ENCODE results near the gene FOXN1.

FOXN1 gene

DNA sequence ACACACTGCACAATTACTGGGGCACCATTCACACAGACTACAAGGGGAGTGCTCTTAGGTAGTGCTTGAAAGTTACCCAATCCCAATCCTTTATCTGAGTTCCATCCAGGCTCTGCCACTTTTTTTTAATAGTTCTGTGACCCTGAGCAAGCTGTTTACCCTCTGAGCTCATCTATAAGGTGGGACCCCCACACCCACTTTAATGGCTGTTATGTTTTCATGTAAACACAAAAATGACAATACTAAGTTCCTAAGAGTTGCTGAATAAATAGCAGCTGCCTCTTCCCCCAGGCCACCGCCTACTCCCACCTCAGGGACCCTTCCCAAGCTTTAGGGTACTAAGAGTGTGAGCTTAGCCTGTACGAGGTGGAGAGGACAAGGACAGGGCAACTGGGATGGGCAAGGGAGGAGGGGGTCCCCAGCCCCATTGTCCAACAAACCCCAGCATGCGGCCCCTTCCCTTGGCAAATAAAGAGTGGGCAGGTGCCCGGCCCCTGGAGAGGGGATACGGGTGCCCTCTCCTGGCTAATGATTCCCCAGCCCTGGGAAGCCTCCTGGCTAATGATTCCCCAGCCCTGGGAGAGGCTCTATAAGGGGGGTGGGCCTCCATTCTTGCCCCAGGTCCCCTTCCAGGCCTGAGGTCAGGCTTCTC is 18.1 kb upstream of the FOXN1 start:
- H3K27me3 ChIP-seq (replicated peaks in 2 of 5; ENCODE audit: control insufficient read depth in 4 of 5, insufficient read depth in 5 of 5, low read length in 4 of 5): no peaks in the 10 kb centered on the region

DNA sequence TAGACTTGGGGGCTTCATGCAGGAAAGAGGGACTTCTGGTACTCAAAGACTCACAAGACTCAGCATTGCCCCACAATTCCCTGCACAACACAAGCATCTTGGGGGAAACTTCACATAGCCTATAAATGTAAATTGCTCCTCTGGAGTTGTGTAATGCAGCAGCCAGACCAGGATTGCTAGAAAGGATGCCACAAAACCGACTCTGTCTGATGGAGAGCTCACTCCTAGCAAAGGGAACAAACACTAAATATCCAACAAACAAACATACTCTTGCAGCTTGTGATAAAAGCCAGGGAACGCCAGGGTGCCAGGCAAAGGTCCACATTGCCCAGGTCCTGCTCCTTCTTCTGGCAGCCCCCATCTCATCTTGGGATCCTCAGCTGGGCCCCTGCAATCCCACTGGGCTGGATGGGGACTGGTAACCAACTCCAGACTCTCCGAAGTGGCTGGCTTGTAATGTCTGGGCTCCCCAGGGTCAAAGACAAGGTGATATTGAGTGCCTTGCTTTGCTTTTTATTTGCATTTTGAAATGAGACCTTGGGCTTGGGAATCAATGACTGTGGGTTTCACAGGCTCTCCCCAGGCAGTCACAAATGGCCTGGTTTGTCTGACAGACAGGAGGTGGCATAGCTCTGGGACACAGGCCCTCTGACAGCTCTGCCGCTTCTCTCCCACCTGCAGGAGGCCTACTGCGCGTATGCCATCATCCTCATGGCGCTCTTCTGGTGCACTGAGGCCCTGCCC is 17.4 kb upstream of the FOXN1 start:
- DNase-seq: no peak
- 100% methylated on average over 5 of the region's 7 CpGs for WGBS (ENCODE audit: insufficient coverage)
- POLR2A ChIA-PET: no interaction called here
- H3K36me3 ChIP-seq (ENCODE audit: control insufficient read depth in 4 of 4, insufficient read depth in 4 of 4, low read length in 3 of 4): no peaks in the 10 kb centered on the region
- H3K27me3 ChIP-seq (replicated peaks in 2 of 5; ENCODE audit: control insufficient read depth in 4 of 5, insufficient read depth in 5 of 5, low read length in 4 of 5): no peaks in the 10 kb centered on the region
- no peaks in the 10 kb centered on the region for H3K9me3 ChIP-seq (ENCODE audit: control extremely low read depth in 1 of 5, control insufficient read depth in 4 of 5, insufficient read depth in 2 of 5, low read depth in 1 of 5, low read length in 4 of 5)
- H3K4me3 ChIP-seq (ENCODE audit: control insufficient read depth in 1 of 7, extremely low read depth in 1 of 7, insufficient read depth in 4 of 7, low read depth in 2 of 7, low read length in 6 of 7): no peak overlapping the region
- H3K4me1 ChIP-seq (ENCODE audit: control extremely low read depth in 1 of 4, control insufficient read depth in 4 of 4, insufficient read depth in 4 of 4, low read length in 3 of 4): peaks cover 0 to 22% (median 6%) of the 10 kb centered on the region in 4 experiments
- CTCF ChIA-PET: interaction anchor here (0.6 to 17.1 kb wide), 3 partner anchors 46 to 78 kb away, joined by 3 to 260 read pairs (median 3); no protein-coding TSS in a partner anchor
- H3K27ac ChIP-seq (ENCODE audit: insufficient read depth in 1 of 2, low read depth in 1 of 2, low read length in 2 of 2, poor library complexity in 1 of 2, severe bottlenecking in 2 of 2): no peak overlapping the region

More for the DNA sequence above, 18.1 kb upstream of the FOXN1 start:
- ChIA-PET CTCF (interaction anchor here (0.6 to 2.5 kb wide), 3 partner anchors 58 to 79 kb away, joined by 3 to 8 read pairs (median 3); no protein-coding TSS in a partner anchor), POLR2A (no interaction called here)
- H3K36me3 ChIP-seq (ENCODE audit: control insufficient read depth in 4 of 4, insufficient read depth in 4 of 4, low read length in 3 of 4): no peaks in the 10 kb centered on the region
- H3K4me1 ChIP-seq (ENCODE audit: control extremely low read depth in 1 of 4, control insufficient read depth in 4 of 4, insufficient read depth in 4 of 4, low read length in 3 of 4): peaks cover 0 to 22% (median 5%) of the 10 kb centered on the region in 4 experiments
- no peak for DNase-seq
- H3K4me3 ChIP-seq (ENCODE audit: control insufficient read depth in 1 of 7, extremely low read depth in 1 of 7, insufficient read depth in 4 of 7, low read depth in 2 of 7, low read length in 6 of 7): no peak overlapping the region
- no peaks in the 10 kb centered on the region for H3K9me3 ChIP-seq (ENCODE audit: control extremely low read depth in 1 of 5, control insufficient read depth in 4 of 5, insufficient read depth in 2 of 5, low read depth in 1 of 5, low read length in 4 of 5)
- no peak overlapping the region for H3K27ac ChIP-seq (ENCODE audit: insufficient read depth in 1 of 2, low read depth in 1 of 2, low read length in 2 of 2, poor library complexity in 1 of 2, severe bottlenecking in 2 of 2)
- WGBS (ENCODE audit: insufficient coverage): 88% methylated on average over 1 of the region's 5 CpGs

DNA sequence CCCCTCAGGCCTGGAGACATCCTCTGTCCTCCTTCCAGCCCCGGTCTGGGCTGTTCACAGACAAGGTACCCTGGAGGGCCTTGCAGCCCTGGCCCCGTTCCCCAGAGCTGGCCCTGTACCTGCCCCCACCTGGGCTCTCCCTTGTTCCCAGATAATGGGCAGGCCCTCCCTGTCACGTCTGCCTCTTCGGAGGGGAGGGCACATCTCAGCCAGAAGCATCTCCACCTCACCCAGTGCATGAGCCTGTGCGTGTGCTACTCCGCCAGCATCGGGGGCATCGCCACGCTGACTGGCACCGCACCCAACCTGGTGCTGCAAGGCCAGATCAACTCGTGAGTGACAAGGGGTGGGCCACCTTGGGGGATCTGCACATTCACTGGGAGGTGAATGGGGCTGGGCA is 14.9 kb upstream of the FOXN1 start:
- CTCF ChIA-PET: interaction anchor here (17.1 kb wide), 1 partner anchor 43 kb away, joined by 260 read pairs; no protein-coding TSS in a partner anchor
- WGBS (ENCODE audit: insufficient coverage): 94% methylated on average over 6 of the region's 11 CpGs
- Histone ChIP-seq H3K4me3 (ENCODE audit: control insufficient read depth in 1 of 7, extremely low read depth in 1 of 7, insufficient read depth in 4 of 7, low read depth in 2 of 7, low read length in 6 of 7) (no peak overlapping the region), H3K27me3 (replicated peaks in 2 of 5; ENCODE audit: control insufficient read depth in 4 of 5, insufficient read depth in 5 of 5, low read length in 4 of 5) (no peaks in the 10 kb centered on the region), H3K4me1 (ENCODE audit: control extremely low read depth in 1 of 4, control insufficient read depth in 4 of 4, insufficient read depth in 4 of 4, low read length in 3 of 4) (peaks cover 0 to 6% (median 2%) of the 10 kb centered on the region in 4 experiments), H3K27ac (ENCODE audit: insufficient read depth in 1 of 2, low read depth in 1 of 2, low read length in 2 of 2, poor library complexity in 1 of 2, severe bottlenecking in 2 of 2) (no peak overlapping the region), H3K36me3 (ENCODE audit: control insufficient read depth in 4 of 4, insufficient read depth in 4 of 4, low read length in 3 of 4) (no peaks in the 10 kb centered on the region), H3K9me3 (ENCODE audit: control extremely low read depth in 1 of 5, control insufficient read depth in 4 of 5, insufficient read depth in 2 of 5, low read depth in 1 of 5, low read length in 4 of 5) (no peaks in the 10 kb centered on the region)
- POLR2A ChIA-PET: no interaction called here
- DNase-seq: no peak

DNA sequence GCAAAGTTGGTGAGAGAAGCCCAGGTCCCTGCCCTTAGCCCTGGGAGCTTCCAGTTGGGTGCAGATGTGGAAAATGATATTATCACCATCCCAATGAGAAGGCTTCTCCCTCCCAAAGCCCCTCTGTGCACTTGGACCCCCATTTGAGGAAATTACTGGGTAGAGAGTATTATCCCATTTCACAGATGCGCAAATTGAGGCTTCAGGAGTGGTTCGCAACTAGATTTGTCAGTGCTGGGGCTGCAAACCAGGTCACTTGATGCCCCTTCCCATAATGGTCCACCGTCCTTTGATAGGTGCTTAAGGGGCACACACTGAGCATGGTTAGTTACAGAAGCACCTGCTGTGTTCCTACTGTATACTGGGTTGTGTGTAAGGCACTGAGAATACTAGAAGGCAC is 14.3 kb upstream of the FOXN1 start:
- H3K27ac ChIP-seq (ENCODE audit: insufficient read depth in 1 of 2, low read depth in 1 of 2, low read length in 2 of 2, poor library complexity in 1 of 2, severe bottlenecking in 2 of 2): no peak overlapping the region
- peaks cover 0 to 6% (median 2%) of the 10 kb centered on the region in 4 experiments for H3K4me1 ChIP-seq (ENCODE audit: control extremely low read depth in 1 of 4, control insufficient read depth in 4 of 4, insufficient read depth in 4 of 4, low read length in 3 of 4)
- no peaks in the 10 kb centered on the region for H3K27me3 ChIP-seq (replicated peaks in 2 of 5; ENCODE audit: control insufficient read depth in 4 of 5, insufficient read depth in 5 of 5, low read length in 4 of 5)
- 97% methylated on average over 3 of the region's 3 CpGs for WGBS (ENCODE audit: insufficient coverage)
- H3K36me3 ChIP-seq (ENCODE audit: control insufficient read depth in 4 of 4, insufficient read depth in 4 of 4, low read length in 3 of 4): no peaks in the 10 kb centered on the region
- H3K4me3 ChIP-seq (ENCODE audit: control insufficient read depth in 1 of 7, extremely low read depth in 1 of 7, insufficient read depth in 4 of 7, low read depth in 2 of 7, low read length in 6 of 7): no peak overlapping the region
- ChIA-PET CTCF (interaction anchor here (1.2 to 17.1 kb wide), 4 partner anchors 7 to 56 kb away, joined by 4 to 260 read pairs (median 19); no protein-coding TSS in a partner anchor), POLR2A (no interaction called here)
- DNase-seq: no peak
- H3K9me3 ChIP-seq (ENCODE audit: control extremely low read depth in 1 of 5, control insufficient read depth in 4 of 5, insufficient read depth in 2 of 5, low read depth in 1 of 5, low read length in 4 of 5): no peaks in the 10 kb centered on the region

DNA sequence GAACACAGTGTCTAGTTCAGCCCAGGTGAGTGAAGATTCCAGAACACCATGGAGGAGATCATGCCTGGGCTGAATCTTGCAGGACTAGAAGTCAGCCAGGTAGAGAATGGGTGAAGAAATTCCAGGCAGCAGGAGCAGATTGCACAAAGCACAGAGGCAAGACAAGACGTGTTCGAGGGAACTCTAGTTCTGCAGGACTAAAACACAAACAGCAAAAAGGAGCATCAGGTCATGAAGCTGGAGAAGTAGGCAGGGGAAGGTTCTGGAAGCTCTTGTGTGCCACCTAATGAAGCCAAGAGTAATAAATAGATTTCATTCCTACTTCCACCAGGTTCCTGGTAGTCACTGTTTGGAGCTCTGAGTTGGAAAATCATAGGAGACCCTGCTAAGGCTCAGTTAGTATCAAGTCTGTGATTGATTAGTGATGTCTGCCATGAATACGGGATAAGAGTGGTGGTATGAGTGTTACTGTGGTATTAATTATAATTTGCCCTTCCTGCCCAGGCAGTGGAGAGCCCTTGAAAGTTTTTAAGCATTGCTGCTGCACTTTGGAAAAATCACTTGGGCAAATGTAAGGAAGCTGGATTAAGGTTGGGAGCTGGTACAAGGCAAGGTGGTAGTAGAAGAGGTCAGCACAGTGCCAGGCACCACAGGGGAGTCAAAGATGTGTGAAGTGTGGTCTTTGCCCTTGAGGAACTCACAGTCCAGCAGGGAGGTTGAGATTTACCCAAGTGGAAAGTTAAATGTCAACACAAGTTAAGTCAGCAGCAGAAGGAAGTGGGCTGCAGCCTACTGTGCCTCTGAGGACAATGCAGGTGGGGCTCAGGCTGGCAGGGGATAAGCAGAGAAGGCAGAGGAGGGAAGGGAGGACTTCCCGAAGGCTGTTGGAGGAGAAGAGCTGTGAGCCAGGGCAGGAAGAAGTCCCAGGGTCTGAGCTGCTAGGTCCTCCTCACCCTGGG is 13.5 kb upstream of the FOXN1 start:
- CTCF ChIA-PET: interaction anchor here (0.8 to 17.1 kb wide), 8 partner anchors 8 to 83 kb away, joined by 3 to 260 read pairs (median 4); no protein-coding TSS in a partner anchor

DNA sequence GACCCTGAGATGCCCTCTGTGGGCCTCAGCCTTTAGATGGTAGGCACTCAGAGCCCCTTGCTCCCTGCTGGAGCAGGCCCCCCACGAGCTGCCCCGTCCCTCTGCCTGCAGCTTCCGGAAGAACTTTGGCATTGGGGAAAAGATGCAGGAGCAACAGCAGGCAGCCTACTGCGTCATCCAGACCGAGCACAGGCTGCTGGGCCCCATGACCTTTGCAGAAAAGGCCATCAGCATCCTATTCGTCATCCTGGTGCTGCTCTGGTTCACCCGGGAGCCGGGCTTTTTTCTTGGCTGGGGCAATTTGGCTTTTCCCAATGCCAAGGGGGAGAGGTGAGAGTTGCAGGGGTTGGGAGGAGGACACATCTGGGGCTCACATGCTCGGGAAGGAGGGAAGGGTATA is 12.7 kb upstream of the FOXN1 start:
- Histone ChIP-seq H3K4me3 (ENCODE audit: control insufficient read depth in 1 of 7, extremely low read depth in 1 of 7, insufficient read depth in 4 of 7, low read depth in 2 of 7, low read length in 6 of 7) (no peak overlapping the region), H3K27ac (ENCODE audit: insufficient read depth in 1 of 2, low read depth in 1 of 2, low read length in 2 of 2, poor library complexity in 1 of 2, severe bottlenecking in 2 of 2) (no peak overlapping the region), H3K9me3 (ENCODE audit: control extremely low read depth in 1 of 5, control insufficient read depth in 4 of 5, insufficient read depth in 2 of 5, low read depth in 1 of 5, low read length in 4 of 5) (no peaks in the 10 kb centered on the region), H3K4me1 (ENCODE audit: control extremely low read depth in 1 of 4, control insufficient read depth in 4 of 4, insufficient read depth in 4 of 4, low read length in 3 of 4) (peaks cover 0 to 6% (median 2%) of the 10 kb centered on the region in 4 experiments), H3K27me3 (replicated peaks in 2 of 5; ENCODE audit: control insufficient read depth in 4 of 5, insufficient read depth in 5 of 5, low read length in 4 of 5) (no peaks in the 10 kb centered on the region), H3K36me3 (ENCODE audit: control insufficient read depth in 4 of 4, insufficient read depth in 4 of 4, low read length in 3 of 4) (no peaks in the 10 kb centered on the region)
- WGBS (ENCODE audit: insufficient coverage): 94% methylated on average over 8 of the region's 9 CpGs
- ChIA-PET CTCF (interaction anchor here (0.8 to 17.1 kb wide), 7 partner anchors 8 to 82 kb away, joined by 3 to 260 read pairs (median 4); no protein-coding TSS in a partner anchor), POLR2A (no interaction called here)
- DNase-seq: no peak

More for the DNA sequence above, 13.5 kb upstream of the FOXN1 start:
- 76% methylated on average over 4 of the region's 4 CpGs for WGBS (ENCODE audit: insufficient coverage)
- Histone ChIP-seq H3K9me3 (ENCODE audit: control extremely low read depth in 1 of 5, control insufficient read depth in 4 of 5, insufficient read depth in 2 of 5, low read depth in 1 of 5, low read length in 4 of 5) (no peaks in the 10 kb centered on the region), H3K36me3 (ENCODE audit: control insufficient read depth in 4 of 4, insufficient read depth in 4 of 4, low read length in 3 of 4) (no peaks in the 10 kb centered on the region), H3K4me3 (ENCODE audit: control insufficient read depth in 1 of 7, extremely low read depth in 1 of 7, insufficient read depth in 4 of 7, low read depth in 2 of 7, low read length in 6 of 7) (no peak overlapping the region), H3K27ac (ENCODE audit: insufficient read depth in 1 of 2, low read depth in 1 of 2, low read length in 2 of 2, poor library complexity in 1 of 2, severe bottlenecking in 2 of 2) (no peak overlapping the region), H3K4me1 (ENCODE audit: control extremely low read depth in 1 of 4, control insufficient read depth in 4 of 4, insufficient read depth in 4 of 4, low read length in 3 of 4) (peaks cover 0 to 6% (median 2%) of the 10 kb centered on the region in 4 experiments), H3K27me3 (replicated peaks in 2 of 5; ENCODE audit: control insufficient read depth in 4 of 5, insufficient read depth in 5 of 5, low read length in 4 of 5) (no peaks in the 10 kb centered on the region)
- POLR2A ChIA-PET: interaction anchor here (0.6 kb wide), 1 partner anchor 125 kb away, joined by 3 read pairs; no protein-coding TSS in a partner anchor
- DNase-seq: peak in 1 of 3 donors; percentile 16
